ENCODE measurements around the gene CD300C.
A peak's percentile ranks its signal among the peaks of the same experiment; 100 is the strongest.
"Not testable (repeated sequence)": the region's sequence is repeated elsewhere in the genome, so short reads cannot be mapped to it uniquely, and the experiment has no call there.

CD300C gene

GRCh38 chr17:74530831-74531150, 15.1 kb downstream of the CD300C start:
- DNase-seq, result no peak

DNA sequence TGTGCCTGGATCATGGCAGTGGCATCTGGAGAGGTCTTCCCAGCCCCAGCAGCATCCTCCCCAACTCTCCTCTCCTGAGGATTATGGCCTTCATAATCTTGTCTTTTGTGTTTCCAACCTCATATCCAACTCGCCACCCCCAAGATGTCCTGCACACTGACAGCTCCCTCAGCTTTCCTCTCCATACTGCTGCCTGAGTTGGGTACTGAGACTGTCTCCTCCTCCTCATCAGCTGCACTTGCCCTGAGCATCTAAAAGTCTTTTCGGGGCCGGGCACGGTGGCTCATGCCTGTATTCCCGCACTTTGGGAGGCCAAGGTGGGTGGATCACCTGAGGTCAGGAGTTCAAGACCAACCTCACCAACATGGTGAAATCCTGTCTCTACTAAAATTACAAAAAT, 16.7 kb downstream of the CD300C start:
- DNase-seq, result no peak

DNA sequence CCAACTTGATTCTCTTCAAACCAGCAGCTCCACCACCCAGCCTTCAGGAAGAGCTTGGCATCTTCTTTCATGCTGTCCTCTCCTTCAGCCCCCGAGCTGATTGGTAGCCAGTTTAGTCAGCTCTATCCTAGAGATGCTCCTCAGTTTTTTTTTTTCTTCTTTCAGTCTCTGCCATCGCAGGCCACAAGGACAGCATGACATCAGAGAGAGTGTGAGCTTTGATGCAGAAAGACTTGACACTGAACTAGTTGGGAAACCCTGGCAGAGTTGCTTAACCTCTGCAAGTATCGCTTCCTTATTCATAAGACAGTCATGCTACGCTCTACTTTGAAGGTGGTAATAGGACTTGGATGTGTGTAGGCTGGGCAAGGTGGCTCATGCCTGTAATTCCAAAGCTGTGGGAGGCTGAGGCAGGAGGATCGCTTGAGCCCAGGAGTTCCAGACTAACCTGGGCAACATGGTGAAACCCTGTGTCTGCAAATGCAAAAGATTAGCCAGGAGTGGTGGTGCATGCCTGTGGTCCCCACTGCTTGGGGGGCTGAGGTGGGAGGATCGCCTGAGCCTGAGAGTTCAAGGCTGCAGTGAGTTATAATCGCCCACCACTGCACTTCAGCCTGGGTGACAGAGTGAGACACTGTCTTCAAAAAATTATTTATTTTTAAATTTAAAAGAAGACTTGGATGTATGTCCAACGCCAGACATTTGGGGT, 17.3 kb downstream of the CD300C start:
- DNase-seq, result no peak

DNA sequence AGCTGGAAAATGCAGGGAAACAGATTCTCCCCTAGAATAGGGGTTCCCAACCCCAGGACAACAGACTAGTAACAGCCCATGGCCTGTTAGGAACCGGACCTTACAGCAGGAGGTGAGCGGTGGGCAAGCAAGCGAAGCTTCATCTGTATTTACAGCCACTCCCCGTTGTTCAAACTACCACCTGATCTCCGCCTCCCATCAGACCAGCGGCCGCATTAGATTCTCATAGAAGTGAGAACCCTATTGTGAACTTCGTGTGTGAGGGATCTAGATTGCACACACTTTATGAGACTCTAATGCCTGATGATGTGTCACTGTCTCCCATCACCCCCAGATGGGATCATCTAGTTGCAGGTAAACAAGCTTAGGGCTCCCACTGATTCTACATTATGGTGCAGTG, 18.2 kb downstream of the CD300C start:
- no peak for DNase-seq

DNA sequence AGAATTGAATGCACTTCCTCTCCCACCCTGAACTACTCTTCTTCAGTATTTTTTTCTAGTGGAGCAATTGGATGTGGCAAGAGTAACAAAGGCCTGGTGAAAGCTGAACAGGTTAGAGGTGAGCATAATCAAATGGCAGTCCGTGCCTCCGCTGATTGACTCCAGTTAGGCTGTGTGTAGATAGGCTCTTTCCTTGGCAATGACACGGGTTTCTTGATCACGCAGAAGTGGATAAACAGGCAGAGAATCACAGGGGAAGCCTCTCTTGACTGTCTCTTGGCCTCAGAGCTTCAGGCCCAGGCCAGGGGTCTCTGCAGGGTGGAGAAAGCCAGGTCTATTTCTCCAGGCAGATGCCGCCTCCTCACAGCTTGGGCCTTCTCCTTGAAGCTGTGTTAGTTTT, 18.8 kb downstream of the CD300C start:
- DNase-seq, result no peak

- DNase-seq, result no peak
These were observed 19.2 kb downstream of the CD300C start for GRCh38 chr17:74526681-74527080.

- DNase-seq, result no peak
These were observed 20.1 kb downstream of the CD300C start for GRCh38 chr17:74525781-74526288.

DNA sequence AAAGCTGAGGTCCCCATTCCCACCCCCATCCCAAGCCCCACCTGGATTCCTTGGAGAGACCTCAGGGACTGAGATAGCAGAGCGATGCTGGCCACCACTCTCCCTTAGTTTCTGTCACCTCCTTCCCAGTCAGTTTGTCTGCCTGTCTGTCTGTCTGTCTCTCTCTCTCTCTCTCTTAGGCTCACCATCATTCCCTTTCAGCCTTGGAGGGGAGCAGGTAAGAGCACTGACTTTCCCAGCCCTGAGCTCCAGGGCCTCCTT, 20.5 kb downstream of the CD300C start:
- DNase-seq, result no peak

GRCh38 chr17:74524653-74525464, 21.1 kb downstream of the CD300C start:
- no peak for DNase-seq

DNA sequence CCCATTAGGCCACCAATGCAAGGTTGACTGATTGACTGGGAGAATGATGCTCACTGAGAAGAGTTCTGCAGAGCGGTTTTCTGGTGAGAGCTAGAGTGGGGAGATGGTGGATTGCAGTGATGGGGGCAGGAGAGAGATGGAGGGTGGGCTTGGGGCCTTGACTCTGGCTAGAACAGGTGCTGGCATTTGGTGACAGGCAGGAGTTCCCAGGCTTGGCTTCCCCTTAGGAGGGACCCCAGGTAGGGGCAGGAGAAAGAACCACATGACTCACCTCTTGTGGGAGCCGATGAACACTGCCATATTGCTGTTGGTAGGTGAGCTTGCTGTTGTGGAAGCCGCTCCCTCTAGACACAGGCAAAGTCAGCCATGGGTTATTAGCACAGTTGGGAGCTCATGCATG, 22.6 kb downstream of the CD300C start:
- no peak for DNase-seq

- DNase-seq, result no peak
These were observed 23.4 kb downstream of the CD300C start for GRCh38 chr17:74522381-74523105.

GRCh38 chr17:74521701-74522201, 24.2 kb downstream of the CD300C start:
- DNase-seq, result no peak

GRCh38 chr17:74520790-74521480, 25.0 kb downstream of the CD300C start:
- DNase-seq, result no peak

GRCh38 chr17:74520016-74520434, 25.9 kb downstream of the CD300C start:
- DNase-seq, result no peak

GRCh38 chr17:74518413-74518981, 27.4 kb downstream of the CD300C start:
- not testable (repeated sequence) for DNase-seq

DNA sequence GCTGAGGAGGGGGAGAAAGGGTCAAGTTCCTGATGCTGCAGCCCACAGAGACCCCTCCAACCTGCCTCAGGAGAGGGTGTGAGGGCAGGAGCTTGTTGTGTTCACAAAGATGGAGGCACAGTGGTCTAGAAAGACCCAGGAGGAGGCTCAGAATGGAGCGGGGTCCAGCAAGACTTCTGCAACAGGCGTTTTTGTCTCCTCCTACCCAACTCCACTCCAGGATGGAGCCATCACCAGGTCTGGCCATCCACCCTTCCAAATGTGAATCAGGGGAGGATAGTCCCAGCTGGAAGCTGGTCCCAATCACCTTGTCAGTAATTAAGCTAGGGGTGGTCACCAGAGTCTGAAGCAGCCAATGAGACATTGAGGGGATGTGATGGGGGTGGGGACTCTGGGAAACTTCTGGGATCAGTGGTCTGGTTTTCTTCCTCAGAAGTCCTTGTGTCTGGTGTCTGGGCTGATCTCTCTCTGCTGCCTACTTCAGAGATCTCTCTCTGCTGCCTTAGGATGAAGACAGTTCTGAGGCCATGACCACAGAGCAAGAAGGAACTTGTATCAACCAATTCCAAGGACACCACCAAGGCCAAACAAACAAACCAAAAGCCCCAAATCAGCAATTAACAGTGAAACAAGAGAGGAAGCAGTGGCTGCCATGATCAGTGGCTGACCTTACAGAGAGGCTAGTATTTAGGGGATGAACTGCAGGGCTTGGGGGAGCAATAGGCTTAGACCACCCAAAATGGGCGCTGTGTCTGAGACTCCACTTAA, 29.2 kb downstream of the CD300C start:
- DNase-seq, result no peak

DNA sequence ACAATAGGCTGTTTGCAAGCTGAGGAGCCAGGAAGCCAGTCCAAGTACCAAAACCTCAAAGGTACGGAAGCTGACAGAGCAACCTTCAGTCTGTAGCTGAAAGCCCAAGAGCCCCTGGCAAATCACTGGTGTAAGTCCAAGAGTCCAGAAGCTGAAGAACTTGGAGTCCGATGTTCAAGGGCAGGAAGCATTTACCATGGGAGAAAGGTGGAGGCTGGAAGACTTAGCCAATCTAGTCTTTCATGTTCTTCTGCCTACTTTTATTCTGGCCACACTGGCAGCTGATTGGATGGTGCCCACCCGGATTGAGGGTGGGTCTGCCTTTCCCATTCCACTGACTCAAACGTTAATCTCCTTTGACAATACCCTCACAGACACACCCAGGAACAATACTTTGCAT, 30.0 kb downstream of the CD300C start:
- no peak for DNase-seq

DNA sequence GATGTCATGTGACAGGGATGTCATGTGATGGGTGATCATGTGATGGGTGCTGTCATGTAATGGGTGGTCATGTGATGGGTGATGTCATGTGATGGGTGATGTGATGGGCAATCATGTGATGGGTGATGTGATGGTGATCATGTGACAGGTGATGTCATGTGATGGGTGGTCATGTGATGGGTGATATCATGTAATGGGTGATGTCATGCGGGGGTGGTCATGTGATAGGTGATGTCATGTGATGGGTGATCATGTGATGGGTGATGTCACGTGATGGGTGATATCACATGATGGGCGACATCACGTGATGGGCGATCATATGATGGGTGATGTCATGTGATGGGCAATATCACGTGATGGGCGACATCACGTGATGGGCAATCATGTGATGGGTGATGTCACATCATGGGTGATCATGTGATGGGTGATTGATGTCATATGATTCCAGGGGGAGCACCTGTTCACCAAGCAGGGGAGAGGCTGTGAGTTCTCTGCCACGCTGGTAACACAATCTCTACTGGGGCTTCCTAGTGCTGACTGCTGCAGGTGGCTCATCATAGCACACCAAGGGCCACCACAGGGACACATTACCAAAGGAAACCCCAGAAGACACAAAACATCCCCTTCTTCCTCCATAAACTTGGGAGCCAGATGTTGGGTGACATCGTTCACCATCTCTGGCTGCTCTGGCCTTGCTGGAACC, 31.1 kb downstream of the CD300C start:
- DNase-seq, result peak; percentile 35

DNA sequence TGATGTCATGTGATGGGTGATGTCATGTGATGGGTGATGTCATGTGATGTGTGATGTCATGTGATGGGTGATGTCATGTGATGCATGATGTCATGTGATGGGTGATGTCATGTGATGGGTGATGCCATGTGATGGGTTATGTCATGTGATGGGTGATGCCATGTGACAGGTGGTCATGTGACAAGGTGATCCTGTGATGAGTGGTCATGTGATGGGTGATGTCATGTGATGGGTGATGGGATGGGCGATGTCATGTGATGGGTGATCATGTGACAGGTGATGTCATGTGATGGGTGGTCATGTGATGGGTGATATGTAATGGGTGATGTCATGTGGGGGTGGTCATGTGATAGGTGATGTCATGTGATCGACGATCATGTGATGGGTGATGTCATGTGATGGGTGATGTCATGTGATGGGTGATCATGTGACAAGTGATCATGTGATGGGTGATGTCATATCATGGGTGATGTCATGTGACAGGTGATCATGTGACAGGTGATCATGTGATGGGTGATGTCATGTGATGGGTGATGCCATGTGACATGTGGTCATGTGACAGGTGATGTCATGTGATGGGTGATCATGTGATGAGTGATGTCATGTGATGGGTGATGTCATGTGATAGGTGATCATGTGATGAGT, 31.8 kb downstream of the CD300C start:
- peak; percentile 49 for DNase-seq

GRCh38 chr17:74512624-74513091, 33.3 kb downstream of the CD300C start:
- no peak for DNase-seq

DNA sequence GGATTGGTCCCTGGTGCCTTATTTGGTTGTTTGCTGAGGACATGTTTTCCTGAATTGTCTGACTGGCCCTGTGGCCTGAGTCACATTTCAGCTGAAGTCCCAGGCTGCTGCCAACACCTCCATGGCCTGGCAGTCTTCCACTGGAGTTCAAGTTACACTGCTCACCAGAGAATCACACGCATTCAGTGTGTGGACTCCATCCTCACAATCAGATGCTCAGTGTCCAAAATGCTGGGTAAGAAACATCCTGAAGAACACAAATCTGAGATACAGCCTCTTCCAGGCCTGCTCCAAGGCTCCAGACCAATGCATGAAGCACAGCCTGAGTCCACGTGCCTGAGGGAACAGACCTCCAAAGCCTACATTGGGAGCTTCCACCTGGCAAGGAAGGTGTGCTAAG, 33.9 kb downstream of the CD300C start:
- no peak for DNase-seq

Data from activated CD4-positive, alpha-beta T cell treated with anti-CD3 and anti-CD28 coated beads, Interleukin-2, Interleukin-6, amounts not matched to agents 100 ng/mL and 50 ng/mL, durations not matched to agents 16 hours and 8 hours (primary cell).